HG03469 (cell line): ENCODE results near the gene ALDOC.

Experiments used
- ATAC-seq: cut with Tn5 transposase; IDR thresholded peaks from one replicate; pipeline ENCODE4 v1.9.1; 2021; ENCODE audit warnings: mild to moderate bottlenecking, moderate library complexity, moderate number of reproducible peaks; ENCODE audit not compliant: unreplicated experiment

Gene ALDOC

DNA sequence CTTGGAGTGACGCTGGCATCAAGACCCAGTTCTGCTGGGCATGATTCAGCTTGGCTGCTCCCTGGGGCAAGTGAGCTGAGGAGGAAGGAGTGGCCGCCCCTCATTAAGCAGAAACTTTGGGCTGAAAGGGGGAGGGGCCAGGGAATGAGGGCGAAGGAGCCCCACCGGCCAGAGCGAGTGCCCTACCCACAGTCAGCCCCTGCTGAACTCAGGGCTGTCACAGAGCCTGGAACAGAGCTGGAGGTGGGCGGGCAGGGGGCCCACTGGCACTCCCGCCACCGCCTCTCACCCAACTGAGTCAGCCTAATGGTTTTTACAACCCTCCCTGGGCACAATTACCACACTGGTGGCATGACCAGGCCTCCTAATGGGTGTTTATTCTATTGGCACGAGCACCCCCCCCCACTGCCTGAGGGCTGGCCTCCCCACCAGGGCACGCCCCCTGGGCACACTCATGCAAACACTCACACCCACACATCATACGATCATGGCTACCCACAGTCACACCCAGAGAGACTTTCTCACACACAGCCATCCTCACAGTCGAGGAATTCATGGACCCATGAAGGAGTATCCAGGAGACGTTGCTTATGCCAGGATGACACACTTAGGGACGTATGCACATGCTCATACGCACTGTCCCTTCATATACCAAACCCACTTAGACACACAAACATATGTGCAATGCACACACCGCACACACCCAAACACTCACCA is 43.4 kb downstream of the ALDOC start:
- no peak for ATAC-seq

DNA sequence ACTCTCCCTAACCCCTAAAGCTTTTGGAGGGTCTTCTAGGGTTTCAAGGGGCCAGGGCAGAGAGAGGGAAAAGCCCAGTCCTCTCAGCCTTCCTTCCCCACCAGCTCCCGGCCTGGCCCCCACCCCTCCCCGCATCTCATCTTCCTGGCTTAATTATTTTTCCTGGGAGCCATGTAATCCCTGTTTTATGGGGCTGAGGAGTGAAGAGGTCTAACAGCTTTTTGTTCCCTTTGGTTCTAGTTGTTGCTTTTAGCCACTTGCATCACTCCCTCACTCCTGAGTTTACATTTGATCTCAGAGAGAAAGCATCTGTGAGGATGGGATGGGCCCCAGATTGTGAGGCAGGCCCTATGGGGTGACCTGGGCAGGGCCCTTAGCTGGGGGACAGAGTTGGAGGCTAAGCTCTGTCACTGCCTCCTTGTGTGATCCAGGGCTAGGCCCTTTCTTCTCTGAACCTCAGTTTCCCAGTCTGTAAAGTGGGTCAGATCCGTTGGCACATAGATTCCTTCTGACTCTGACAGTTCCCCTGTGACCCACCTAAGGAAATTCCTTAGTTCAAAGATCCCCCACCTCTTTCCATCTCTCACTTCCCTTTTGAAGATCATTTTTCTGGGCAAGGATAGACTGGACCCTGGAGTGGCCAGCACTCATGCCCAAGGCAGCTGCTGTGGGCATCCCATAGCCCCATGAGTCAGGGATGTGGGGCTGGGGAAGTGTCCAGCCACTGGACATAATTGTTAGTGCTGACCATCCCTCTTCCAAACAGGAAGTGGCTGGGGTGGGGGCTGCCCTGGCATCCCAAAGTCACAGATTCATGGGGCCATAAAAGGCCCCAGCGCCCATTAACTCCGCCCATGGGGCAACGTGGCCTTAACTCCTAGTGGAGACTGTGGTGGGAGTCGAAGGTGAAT is 44.4 kb downstream of the ALDOC start:
- ATAC-seq: no peak

DNA sequence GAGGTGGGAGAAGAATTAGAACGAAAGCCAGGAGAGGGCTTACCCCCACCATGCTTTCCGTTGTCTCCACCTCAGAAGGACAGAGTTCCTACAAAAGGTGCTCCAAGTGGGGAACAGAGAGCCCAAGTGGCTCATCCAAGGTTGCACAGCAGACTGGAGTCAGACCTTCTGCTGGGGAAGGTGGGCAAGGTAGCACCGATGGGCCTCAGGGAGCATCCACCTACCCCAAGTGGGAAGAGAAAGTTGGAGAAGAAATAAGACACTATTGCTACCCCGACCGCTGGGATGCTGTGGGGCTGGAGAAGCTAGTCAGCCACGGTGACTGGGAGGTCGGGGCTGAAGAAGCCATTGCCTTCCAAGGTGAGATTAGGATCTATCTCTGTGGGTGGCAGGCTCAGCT is 45.8 kb downstream of the ALDOC start:
- no peak for ATAC-seq

DNA sequence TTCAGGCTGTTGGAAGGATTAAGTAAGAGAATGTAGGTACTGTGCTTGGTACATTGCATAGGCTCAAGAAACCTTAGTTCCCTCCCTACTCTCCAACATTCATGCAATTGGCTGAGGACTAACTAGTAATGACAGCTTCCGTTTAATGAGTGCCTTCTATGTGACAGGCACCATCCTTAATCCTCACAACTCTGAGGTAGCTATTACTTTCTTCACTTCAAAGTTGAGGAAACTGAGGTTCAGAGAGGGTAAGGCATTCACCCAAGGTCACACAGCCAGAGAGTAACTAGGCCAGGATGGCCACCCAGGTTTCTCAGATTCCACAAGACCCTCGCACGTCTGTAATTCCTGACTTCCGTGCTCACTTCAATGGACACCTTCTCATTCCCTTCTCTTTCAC is 46.4 kb downstream of the ALDOC start:
- no peak for ATAC-seq

DNA sequence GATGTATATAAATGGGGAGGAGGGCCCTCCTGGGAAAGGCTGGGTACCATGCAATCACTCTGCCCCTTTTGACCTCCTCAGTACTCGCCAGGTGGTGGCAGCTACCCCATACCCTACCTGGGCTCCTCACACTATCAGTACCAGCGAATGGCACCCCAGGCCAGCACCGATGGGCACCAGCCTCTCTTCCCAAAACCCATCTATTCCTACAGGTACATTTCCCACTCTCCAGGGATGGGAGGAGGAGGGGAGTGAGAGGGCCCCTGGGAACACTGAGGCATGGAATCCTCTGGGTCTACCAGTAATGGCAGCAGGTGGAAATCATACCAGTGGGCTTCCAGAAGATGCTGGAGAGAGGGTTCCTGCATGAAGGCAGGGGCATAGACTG is 47.7 kb downstream of the ALDOC start:
- ATAC-seq: no peak

DNA sequence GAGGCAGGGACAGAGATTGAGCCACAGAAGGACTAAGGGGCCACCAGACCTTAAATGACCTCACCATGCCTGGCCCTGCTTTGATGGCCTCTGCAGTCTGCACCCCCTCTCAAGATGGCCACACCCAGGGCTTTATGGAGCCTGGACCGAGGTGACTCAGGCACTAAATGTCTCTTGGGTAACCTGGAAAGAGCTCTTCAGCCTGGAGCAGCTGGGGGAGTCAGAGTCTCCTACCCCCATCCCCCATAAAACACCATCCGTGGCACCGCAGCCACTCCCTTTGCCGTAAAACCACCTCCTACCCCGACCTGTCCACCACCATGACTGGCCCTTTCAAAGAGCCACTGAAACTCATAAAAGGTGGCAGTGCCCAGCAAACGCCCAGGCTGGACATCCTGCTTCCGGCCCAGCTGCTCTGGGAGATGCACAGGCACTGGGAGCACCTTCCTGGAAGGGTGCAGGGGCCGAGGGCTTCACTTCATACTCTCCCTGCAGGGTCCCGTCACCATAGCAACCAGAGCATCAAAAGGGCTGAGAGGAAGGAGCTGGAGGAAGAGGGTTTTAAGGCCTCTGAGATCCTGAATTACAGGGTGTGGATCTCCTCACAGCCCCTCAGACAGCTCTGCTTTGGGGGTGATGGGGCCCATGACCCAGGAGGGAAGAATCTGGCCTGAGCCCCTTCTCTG is 48.2 kb downstream of the ALDOC start:
- no peak for ATAC-seq

DNA sequence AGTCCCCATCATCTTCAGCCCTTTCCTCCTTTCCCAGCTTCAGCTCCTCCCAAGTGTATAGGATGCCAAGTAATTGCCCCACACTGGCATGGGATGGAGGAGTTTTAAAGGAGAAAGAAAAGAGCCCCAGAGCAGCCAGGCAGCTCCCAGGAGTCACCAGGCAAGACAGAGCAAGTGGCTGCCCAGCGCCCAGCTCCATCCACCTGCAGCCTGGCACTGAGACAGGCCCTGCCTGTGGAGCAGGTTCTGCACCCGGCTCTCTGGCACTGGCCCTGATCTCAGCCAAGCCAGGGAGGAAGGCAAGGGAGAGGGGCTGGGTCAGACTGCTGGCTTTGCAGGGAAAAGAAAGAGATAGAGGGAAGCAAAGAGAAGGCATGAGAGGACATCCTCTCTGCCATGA is 48.8 kb downstream of the ALDOC start:
- ATAC-seq: no peak

DNA sequence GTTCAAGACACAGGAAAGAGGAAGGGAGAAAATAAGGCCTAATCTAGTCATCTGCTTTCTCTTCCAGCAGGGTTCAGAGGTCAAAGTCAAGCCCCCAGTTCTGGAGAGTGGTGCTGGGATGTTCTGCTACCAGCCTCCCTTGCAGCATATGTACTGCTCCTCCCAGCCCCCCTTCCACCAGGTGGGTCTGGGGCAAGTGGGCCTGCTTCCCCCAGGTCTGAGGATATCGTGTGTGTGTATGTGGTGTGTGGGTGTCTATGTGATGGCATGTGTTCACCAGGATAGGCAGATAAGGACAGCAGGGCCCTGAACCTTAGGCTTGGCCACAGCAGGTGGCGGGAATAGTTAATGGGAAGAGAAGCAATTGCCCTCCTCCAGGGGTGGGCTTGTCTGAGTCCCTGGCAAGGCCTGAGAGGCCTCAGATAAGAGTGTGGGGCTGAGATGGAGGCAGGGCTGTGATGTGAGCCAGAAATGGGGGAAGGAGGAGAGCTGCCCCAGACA is 49.5 kb downstream of the ALDOC start:
- ATAC-seq: no peak

DNA sequence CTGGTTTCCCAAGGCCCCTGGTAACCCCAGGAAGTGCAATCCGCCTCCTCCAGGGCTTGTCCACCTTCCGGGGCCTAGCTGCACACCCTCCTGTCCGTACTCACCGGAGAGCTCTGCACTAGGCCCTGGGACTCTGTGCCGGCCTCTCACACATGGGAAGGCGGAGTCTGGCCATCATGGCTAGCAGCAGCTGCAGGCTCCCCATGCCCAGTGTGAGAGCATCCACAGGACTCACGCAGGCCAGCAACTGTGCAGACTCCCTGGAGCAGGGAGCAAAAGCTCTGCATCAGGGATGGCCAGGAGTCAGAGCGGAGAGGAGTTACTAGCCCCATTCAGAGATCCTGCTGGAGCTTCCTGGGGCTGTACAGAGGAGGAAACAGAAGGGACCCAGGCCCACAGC is 50.3 kb downstream of the ALDOC start:
- ATAC-seq: no peak

DNA sequence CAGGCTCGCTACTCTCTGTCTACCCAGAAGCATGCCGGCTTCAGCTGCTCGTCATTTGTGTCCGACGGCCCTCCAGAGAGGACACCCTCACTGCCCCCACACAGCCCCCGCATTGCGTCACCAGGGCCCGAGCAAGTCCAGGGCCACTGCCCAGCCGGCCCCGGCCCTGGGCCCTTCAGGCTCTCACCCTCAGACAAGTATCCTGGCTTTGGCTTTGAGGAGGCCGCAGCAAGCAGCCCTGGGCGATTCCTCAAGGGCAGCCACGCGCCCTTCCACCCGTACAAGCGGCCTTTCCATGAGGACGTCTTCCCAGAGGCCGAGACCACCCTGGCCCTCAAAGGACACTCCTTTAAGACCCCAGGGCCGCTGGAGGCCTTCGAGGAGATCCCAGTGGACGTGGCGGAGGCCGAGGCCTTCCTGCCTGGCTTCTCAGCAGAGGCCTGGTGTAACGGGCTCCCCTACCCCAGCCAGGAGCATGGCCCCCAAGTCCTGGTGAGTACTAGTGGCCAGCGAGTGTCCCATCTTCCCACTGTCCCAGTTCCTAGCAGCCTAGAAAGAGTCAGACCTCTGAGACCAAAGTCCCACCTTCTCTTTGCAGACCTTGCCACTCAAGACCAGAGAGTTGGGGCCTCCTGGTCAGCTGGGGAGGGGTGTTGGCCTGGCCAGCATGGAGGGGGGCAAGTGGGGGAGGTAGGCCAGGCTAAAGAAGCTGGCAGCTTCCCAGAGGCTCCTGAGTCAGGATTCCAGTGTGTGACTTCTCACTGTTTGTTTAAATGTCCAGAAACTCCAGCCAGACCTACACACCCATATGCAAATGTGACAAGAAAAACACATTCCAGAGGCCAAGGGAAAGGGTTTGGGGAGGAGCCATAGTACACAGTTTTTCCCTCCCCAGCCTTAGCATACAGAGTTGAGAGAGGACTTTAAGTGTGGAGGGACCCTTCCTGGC is 51.9 kb downstream of the ALDOC start:
- ATAC-seq: no peak

DNA sequence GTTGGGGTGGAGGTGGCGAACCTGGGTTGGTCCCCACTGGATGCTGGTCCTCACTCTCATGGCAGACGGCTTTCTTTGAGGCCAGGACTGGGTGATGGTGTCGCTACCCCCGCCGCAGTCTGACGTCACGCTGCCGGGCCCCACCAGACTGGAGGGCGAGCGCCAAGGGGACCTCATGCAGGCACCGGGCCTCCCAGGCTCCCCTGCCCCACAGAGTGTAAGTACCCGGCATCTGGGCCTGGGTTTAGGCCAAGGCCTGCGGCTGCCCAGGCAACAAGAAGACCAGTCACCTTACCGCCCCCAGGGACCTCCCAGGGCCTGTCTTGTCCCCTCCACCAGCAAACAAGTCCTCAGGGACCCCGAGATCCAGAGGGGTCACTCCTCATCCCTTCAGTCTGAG is 52.8 kb downstream of the ALDOC start:
- no peak for ATAC-seq

DNA sequence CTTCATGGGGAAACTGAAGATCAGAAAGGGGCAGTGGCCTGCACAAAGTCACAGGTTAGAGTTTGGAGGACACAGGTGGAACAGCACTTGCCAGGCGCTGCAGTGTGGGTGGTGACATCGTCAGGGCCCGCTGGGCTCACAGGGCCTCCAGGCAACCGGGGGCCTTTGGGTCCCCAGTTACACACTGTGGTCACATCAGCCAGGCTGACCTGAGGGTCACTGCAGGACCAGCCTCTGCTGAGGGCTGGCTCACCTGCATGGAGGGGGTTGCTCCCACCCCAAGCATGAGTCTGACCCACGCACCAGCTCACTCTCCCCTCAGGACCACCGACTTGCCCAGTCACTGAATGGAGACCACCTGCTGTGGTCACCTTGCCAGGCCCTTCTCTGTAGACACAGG is 53.5 kb downstream of the ALDOC start:
- ATAC-seq: no peak
